ENCODE measurements around the gene ISOC2. TPM values are rescaled to one million over a fixed set of nuclear protein-coding genes. Genes with fewer than 3 reads are reported as not detected.

The ISOC2 gene
- total RNA-seq, 1 experiment from 2014 or later, result 251 TPM

DNA sequence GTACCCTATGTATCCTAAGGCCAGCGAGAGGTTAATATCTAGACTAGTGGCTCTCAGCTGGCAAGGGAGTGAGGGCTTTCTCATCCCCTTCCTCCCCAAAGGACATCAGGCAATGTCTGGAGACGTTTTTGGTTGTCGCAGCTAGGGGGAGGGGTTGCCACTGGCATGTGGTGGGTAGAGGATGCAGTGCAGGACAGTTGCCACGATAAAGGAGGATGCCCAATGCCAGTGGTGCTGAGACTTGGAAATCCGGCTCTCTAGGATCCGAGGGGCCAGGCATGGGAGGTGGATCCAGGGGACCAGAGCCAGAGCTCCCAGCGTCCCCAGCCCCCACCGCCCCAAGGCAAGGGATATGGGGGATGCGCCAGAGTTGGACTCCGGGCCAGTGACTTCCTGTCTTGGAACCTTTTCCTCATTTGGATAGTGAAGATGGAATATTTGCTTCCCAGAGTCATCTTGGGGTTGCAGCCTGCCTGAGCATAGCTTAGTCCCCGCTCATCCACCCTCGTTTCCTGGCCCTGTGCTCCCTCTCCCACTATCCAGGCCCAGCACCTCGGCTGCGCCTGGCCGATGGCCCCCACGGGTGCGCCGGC lies 31.7 kb upstream of the ISOC2 start:
- H3K4me2 ChIP-seq (ENCODE audit: low read length), result no peak overlapping the region
- no peak for TF ChIP-seq CTCF (conservative IDR thresholded peaks at IDR 0.05; ENCODE audit: low read depth, low read length)
- TF ChIP-seq EZH2 (IDR thresholded peaks at IDR 0.05; ENCODE audit: low read length, unreplicated experiment), result no peak
- TF ChIP-seq EZH2phosphoT487 (IDR thresholded peaks at IDR 0.05; ENCODE audit: borderline replicate concordance, low read length), result no peak
- POLR2A ChIA-PET (ENCODE audit: unreplicated experiment), result interaction anchor here (0.6 kb wide), 1 partner anchor 12 kb away, joined by 3 read pairs; no protein-coding TSS in a partner anchor
- H3K27me3 ChIP-seq (ENCODE audit: low read length), result no peaks in the 10 kb centered on the region
- H3F3A ChIP-seq (ENCODE audit: low read length, unreplicated experiment), result no peaks in the 10 kb centered on the region
- ATAC-seq (no peak), DNase-seq (no peak)
- no peaks in the 10 kb centered on the region for H3K9me2 ChIP-seq (replicated peaks; ENCODE audit: low read length)
- H3K4me3 ChIP-seq (ENCODE audit: low read length), result no peak overlapping the region
- H3K79me2 ChIP-seq (ENCODE audit: low read length), result no peaks in the 10 kb centered on the region
- H3K9me3 ChIP-seq (ENCODE audit: low read length), result no peaks in the 10 kb centered on the region
- no peaks in the 10 kb centered on the region for H4K20me1 ChIP-seq (ENCODE audit: low read length)
- BruUV-seq (replicated peaks), result no TSS peak
- H3K27ac ChIP-seq (ENCODE audit: low read length), result no peak overlapping the region
- no peak overlapping the region for H2AFZ ChIP-seq (ENCODE audit: low read length)
- H3K36me3 ChIP-seq (ENCODE audit: low read depth, low read length), result no peaks in the 10 kb centered on the region
- intact Hi-C loops (cut with micrococcal nuclease), result no loop called here
- no peak overlapping the region for H3K9ac ChIP-seq (ENCODE audit: low read length)
- peaks cover 4% of the 10 kb centered on the region; the same call in 1 of the 2 replicates for H3K4me1 ChIP-seq (ENCODE audit: insufficient read depth, low read length)
- CTCF ChIA-PET, result no interaction called here

DNA sequence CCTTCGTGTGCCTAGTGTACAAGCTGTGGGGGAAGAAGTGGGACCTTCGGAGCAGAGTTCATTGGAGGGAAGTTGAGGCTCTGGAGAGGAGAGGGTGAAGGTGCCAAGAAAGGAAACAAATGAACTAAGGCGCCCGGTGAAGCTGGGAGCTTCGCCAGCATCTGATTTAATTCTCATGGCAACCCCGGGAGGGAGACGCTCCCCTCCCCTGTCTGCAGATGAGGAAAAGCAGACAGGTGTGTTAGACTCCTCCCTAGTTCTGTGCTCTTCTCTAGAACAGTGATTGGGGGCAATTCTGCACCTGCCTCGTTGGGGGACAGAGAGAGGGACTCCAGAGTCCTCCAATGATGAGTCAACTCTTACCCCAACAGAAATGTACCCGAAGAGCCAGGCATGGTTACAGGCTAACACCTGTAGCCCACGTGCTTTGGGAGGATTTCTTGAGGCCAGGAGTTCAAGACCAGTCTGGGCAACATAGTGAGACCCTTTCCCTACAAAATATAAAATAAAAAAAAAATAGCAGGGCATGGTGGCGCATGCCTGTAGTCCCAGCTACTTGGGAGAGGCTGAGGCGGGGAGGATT lies 31.0 kb upstream of the ISOC2 start:
- Histone ChIP-seq H4K20me1 (ENCODE audit: low read length) (no peaks in the 10 kb centered on the region), H3K9ac (ENCODE audit: low read length) (no peak overlapping the region), H3K27ac (ENCODE audit: low read length) (no peak overlapping the region), H3K79me2 (ENCODE audit: low read length) (no peaks in the 10 kb centered on the region), H2AFZ (ENCODE audit: low read length) (no peak overlapping the region), H3K4me2 (ENCODE audit: low read length) (no peak overlapping the region), H3K4me3 (ENCODE audit: low read length) (no peak overlapping the region), H3K27me3 (ENCODE audit: low read length) (no peaks in the 10 kb centered on the region), H3K9me3 (ENCODE audit: low read length) (no peaks in the 10 kb centered on the region), H3K36me3 (ENCODE audit: low read depth, low read length) (no peaks in the 10 kb centered on the region), H3F3A (ENCODE audit: low read length, unreplicated experiment) (no peaks in the 10 kb centered on the region), H3K9me2 (replicated peaks; ENCODE audit: low read length) (no peaks in the 10 kb centered on the region), H3K4me1 (ENCODE audit: insufficient read depth, low read length) (peaks cover 10% of the 10 kb centered on the region)
- intact Hi-C loops (cut with micrococcal nuclease), result no loop called here
- DNase-seq (no peak), ATAC-seq (no peak)
- BruUV-seq (replicated peaks), result no TSS peak
- POLR2A ChIA-PET (ENCODE audit: unreplicated experiment), result interaction anchor here (0.6 kb wide), 1 partner anchor 13 kb away, joined by 3 read pairs; no protein-coding TSS in a partner anchor
- CTCF ChIA-PET, result interaction anchor here (1.0 kb wide), 1 partner anchor 12 kb away, joined by 3 read pairs; no protein-coding TSS in a partner anchor
- TF ChIP-seq CTCF (conservative IDR thresholded peaks at IDR 0.05; ENCODE audit: low read depth, low read length) (no peak), EZH2phosphoT487 (IDR thresholded peaks at IDR 0.05; ENCODE audit: borderline replicate concordance, low read length) (no peak), EZH2 (IDR thresholded peaks at IDR 0.05; ENCODE audit: low read length, unreplicated experiment) (no peak)

Data from PC-3 (cell line).